Mononuclear cell (primary cell): Measurements from ENCODE around the gene IFI27L1. TPM values are rescaled to one million over a fixed set of nuclear protein-coding genes. Genes with fewer than 3 reads are reported as not detected.

Source experiments
- H3K27me3 ChIP-seq: 2 replicates; pipeline ENCODE4 v1.6.0; 2011; ENCODE audit warnings: low read length, control low read depth; ENCODE audit not compliant: insufficient read depth
- H3K4me1 ChIP-seq: 2 replicates; pipeline ENCODE4 v1.5.1; 2011; ENCODE audit warnings: mild to moderate bottlenecking, low read length, control low read depth; ENCODE audit not compliant: insufficient read depth
- H3K4me3 ChIP-seq: 2 replicates; pipeline ENCODE4 v1.5.1; 2011; ENCODE audit warnings: mild to moderate bottlenecking, low read length, moderate library complexity
- H3K9me3 ChIP-seq: 2 replicates; pipeline ENCODE4 v1.5.1; 2011; ENCODE audit warnings: low read depth, mild to moderate bottlenecking, control low read depth, low read length
- total RNA-seq: library from RNA; depleted of rRNA; stranded (reverse); fragments of >200 nt; gene quantifications from one replicate; pipeline ENCODE4 v1.2.3, GENCODE V29; 2012

The IFI27L1 gene
- total RNA-seq, 1 donor, result 1.0 TPM

- no peaks in the 10 kb centered on the region for H3K9me3 ChIP-seq
Observed at GRCh38 chr14:94088516-94088915, 7.4 kb downstream of the IFI27L1 start.

DNA sequence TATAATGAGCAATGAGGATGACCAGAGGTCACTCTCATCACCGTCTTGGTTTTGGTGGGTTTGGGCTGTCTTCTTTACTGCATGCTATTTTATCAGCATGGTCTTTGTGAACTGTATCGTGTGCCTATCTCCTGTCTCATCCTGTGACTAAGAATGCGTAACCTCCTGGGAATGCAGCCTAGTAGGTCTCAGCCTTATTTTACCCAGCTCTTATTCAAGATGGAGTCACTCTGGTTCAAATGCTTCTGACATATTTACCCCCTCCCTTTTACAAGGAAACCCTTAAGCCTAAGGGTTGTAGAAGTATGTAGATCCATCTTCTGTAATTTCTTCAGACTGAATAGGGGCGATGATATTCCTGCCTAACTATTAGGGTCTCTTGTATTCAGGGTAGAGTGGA, 8.4 kb downstream of the IFI27L1 start:
- Histone ChIP-seq H3K9me3 (no peaks in the 10 kb centered on the region), H3K4me1 (no peaks in the 10 kb centered on the region), H3K4me3 (no peak overlapping the region)

More at GRCh38 chr14:94088516-94088915, 7.4 kb downstream of the IFI27L1 start:
- no peaks in the 10 kb centered on the region for H3K27me3 ChIP-seq
- H3K4me3 ChIP-seq, result no peak overlapping the region
- no peaks in the 10 kb centered on the region for H3K4me1 ChIP-seq

GRCh38 chr14:94093418-94093817, 12.3 kb downstream of the IFI27L1 start:
- Histone ChIP-seq H3K27me3 (no peaks in the 10 kb centered on the region), H3K4me1 (no peaks in the 10 kb centered on the region), H3K4me3 (no peak overlapping the region), H3K9me3 (no peaks in the 10 kb centered on the region)

More for the DNA sequence above, 8.4 kb downstream of the IFI27L1 start:
- no peaks in the 10 kb centered on the region for H3K27me3 ChIP-seq

- H3K27me3 ChIP-seq, result no peaks in the 10 kb centered on the region
- H3K4me3 ChIP-seq, result no peak overlapping the region
- H3K4me1 ChIP-seq, result no peaks in the 10 kb centered on the region
- no peaks in the 10 kb centered on the region for H3K9me3 ChIP-seq
Observed at GRCh38 chr14:94097091-94097490, 16.0 kb downstream of the IFI27L1 start.

DNA sequence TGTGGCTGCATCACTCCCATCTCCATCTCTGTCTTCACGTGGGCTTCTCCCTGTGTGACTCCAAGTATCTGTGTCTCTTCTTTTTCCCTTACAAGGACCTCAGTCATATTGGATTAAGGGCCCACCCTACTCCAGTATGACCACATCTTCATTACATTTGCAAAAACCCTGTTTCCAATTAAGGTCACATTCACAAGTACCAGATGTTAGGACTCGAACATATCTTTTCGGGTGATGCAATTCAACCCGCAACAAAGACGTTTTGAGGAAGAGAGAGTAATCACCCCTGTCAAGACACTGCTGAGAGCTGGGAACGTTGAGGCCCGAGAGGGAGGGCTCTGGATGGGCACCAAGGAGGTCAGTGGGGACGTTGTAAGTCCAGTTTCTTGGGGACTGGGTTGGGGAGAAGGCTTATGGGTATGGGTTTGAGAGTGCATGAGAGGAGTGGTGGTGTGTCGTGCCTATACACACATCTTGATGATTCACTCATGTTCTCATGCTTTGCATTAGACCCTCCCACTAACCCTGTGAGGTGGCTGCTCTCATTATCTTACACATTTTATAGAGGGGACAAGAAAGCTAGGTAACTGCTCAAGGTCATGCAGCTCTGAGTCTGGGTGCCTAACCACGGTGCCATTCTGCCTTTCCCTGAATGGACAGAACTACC, 17.3 kb downstream of the IFI27L1 start:
- Histone ChIP-seq H3K4me1 (no peaks in the 10 kb centered on the region), H3K27me3 (no peaks in the 10 kb centered on the region), H3K4me3 (no peak overlapping the region), H3K9me3 (no peaks in the 10 kb centered on the region)

DNA sequence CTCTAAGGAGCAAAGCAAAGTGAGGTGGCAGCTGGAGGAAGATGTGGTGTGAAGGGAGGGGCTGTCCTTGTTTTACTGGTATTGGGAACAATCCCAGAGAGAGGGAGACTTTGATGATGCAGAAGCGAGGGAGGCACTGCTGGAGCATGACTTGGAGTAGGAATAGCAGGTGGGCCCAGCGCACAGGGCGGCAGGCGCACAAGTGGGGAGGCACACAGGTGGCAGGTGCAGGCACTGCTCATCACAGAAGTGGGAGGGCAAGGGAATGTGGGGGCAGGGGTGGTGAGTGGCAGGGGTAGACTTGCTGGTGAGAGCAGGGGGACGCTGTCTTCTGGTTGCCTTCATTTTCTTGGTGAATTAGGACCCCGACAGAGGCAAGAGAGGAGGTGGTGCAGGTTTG, 17.9 kb downstream of the IFI27L1 start:
- H3K9me3 ChIP-seq, result no peaks in the 10 kb centered on the region

DNA sequence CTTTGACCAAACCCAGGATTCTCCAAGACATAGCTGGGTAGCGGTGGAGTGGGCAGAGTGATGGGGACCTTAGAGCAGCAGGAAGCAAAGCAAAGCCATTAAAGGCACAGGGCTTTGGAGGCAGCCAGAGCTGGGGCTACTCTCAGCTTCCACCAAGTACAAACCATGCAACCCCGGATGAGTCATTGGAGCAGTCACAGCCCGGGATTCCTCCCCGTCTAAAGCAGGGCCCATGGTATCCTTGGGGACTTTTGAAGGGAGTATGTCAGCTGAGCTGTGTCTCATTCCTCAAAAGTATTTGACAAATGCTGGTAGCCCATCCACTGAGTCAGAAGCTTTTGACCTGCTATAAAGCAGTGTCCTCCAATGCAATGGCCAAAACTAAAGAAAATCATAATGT, 19.7 kb downstream of the IFI27L1 start:
- no peaks in the 10 kb centered on the region for H3K4me1 ChIP-seq
- H3K9me3 ChIP-seq, result no peaks in the 10 kb centered on the region
- H3K27me3 ChIP-seq, result no peaks in the 10 kb centered on the region
- no peak overlapping the region for H3K4me3 ChIP-seq

More for the DNA sequence above, 17.9 kb downstream of the IFI27L1 start:
- Histone ChIP-seq H3K27me3 (no peaks in the 10 kb centered on the region), H3K4me3 (no peak overlapping the region), H3K4me1 (no peaks in the 10 kb centered on the region)

- no peak overlapping the region for H3K4me3 ChIP-seq
- H3K9me3 ChIP-seq, result no peaks in the 10 kb centered on the region
- H3K27me3 ChIP-seq, result no peaks in the 10 kb centered on the region
- H3K4me1 ChIP-seq, result no peaks in the 10 kb centered on the region
Observed at GRCh38 chr14:94101748-94102147, 20.6 kb downstream of the IFI27L1 start.

DNA sequence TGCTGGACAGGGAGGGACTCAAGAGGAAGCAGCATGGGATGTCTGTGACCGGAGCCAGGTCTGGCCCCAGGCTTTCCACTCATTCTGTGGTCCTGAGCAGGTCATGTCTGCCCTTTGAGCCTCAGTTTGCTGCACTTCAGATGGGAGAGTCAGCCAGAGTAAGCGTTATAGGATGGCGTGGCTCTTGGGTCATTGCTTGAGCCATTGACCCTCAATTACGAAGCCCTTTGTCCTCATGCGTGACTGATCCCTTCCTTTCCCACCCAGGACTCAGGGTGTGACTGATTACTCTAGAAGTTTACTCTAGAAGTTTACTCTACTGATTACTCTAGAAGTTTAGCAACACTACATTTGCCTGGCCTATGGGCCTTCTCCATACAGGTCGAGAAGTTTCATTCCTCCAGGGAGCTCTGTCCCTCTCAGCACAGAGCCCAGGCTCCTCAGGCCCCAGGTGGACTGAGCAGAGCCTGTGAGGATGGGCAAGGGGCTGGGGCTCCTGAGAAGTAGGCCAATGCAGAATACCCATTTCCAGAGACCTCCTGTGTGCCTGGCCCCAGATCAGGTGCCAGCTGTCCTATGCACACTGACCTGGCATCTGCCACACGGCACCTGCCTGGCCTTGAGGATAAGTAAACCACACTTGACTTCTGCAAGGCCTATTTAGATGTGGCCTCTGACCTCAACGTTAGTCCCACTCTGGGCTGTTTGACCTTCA, 21.8 kb downstream of the IFI27L1 start:
- Histone ChIP-seq H3K4me3 (no peak overlapping the region), H3K9me3 (no peaks in the 10 kb centered on the region), H3K27me3 (no peaks in the 10 kb centered on the region), H3K4me1 (no peaks in the 10 kb centered on the region)

DNA sequence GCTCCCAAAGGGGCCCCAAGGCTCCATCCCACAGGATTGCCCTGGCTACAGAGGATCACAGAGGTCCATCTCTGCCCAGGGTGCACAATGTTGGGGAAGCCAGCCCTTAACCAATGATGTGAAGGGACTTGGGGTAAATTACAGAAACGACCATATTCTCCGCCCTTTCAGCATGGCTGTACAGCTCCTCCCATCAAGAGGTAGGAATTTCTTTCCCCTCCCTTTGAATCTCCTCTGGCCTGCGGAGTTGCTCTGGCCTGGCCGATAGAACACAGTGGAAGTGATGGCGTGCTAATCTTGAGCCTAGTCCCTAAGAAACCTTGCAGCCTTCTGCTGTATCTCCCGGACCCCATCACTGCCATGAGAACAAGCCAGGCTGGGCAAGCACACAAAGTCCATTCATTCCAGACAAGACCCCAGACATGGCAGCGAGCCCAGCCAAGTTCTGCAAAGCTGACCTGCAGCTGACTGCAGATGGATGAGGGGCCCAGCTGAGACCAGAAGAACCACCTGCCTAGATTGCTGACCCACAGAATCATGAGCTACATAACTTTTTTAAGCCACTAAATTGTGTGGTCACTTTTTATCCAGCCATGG, 22.5 kb downstream of the IFI27L1 start:
- no peaks in the 10 kb centered on the region for H3K9me3 ChIP-seq
- no peaks in the 10 kb centered on the region for H3K27me3 ChIP-seq
- no peak overlapping the region for H3K4me3 ChIP-seq
- H3K4me1 ChIP-seq, result no peaks in the 10 kb centered on the region

GRCh38 chr14:94104731-94105130, 23.6 kb downstream of the IFI27L1 start:
- no peaks in the 10 kb centered on the region for H3K9me3 ChIP-seq
- H3K4me3 ChIP-seq, result no peak overlapping the region
- no peaks in the 10 kb centered on the region for H3K27me3 ChIP-seq
- no peaks in the 10 kb centered on the region for H3K4me1 ChIP-seq

GRCh38 chr14:94109915-94110250, 28.8 kb downstream of the IFI27L1 start:
- Histone ChIP-seq H3K27me3 (no peaks in the 10 kb centered on the region), H3K9me3 (no peaks in the 10 kb centered on the region), H3K4me1 (no peaks in the 10 kb centered on the region), H3K4me3 (no peak overlapping the region)

DNA sequence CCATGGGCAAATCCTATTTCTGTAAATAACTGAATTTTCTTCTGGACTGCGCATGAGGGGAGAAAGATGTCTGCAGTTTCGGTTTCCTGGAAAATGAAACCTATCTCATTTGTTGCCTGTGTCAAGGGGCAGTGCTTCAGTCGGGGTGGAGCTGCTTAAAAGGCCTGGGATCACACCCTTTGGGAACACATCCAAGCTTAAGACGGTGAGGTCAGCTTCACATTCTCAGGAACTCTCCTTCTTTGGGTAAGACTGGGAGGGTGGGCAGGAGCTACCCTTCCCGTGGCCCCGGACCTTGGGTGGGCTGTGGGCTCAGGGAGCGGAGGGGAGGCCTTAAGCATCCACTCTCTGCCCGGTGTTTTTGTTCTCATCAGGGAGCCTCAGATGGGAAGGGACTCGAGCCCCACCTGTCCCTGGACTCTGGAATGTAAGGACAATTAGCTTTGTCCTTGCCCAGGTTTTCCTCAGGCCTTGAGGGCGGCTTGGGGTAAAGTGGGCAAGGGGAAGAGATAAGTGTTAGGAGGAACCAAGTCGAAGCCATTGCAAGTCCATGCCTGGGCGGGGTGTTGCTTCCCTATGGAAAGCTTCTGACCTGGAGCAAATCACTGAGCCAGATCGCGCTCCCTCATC, 29.6 kb downstream of the IFI27L1 start, which contains the start of gene IFI27:
Gene IFI27 (plus strand): TSS at position 185 of the 630 bp plus-strand sequence.
- Histone ChIP-seq H3K4me1 (no peaks in the 10 kb centered on the region), H3K9me3 (no peaks in the 10 kb centered on the region), H3K4me3 (no peak within 1 kb of the TSS), H3K27me3 (no peaks in the 10 kb centered on the region)

- Histone ChIP-seq H3K27me3 (no peaks in the 10 kb centered on the region), H3K4me3 (no peak overlapping the region), H3K4me1 (no peaks in the 10 kb centered on the region), H3K9me3 (no peaks in the 10 kb centered on the region)
Observed at GRCh38 chr14:94111276-94112095, 30.4 kb downstream of the IFI27L1 start.
